Neuronal stem cell (in vitro differentiated cells): ENCODE results near the gene RAD17.

ENCODE experiments used
- DNase-seq: peaks from one replicate; pipeline ENCODE4 v3.0.0-alpha.2; 2013; ENCODE audit warnings: low spot score
- H2AFZ ChIP-seq: one replicate; pipeline ENCODE4 v1.6.1; 2013; ENCODE audit warnings: mild to moderate bottlenecking, low read length, inconsistent platforms
- H2AK5ac ChIP-seq: 2 replicates; pipeline ENCODE4 v1.6.1; 2013; ENCODE audit warnings: low read depth, mild to moderate bottlenecking, inconsistent platforms, low read length, moderate library complexity, mixed read lengths
- H2BK120ac ChIP-seq: 2 replicates; pipeline ENCODE4 v1.6.1; 2013; ENCODE audit warnings: low read depth, mild to moderate bottlenecking, inconsistent platforms, low read length, moderate library complexity, mixed read lengths
- H2BK12ac ChIP-seq: one replicate; pipeline ENCODE4 v1.6.1; 2013; ENCODE audit warnings: low read length, inconsistent platforms
- H2BK15ac ChIP-seq: 2 replicates; pipeline ENCODE4 v1.6.1; 2013; ENCODE audit warnings: mild to moderate bottlenecking, low read length, inconsistent platforms, mixed read lengths
- H2BK5ac ChIP-seq: one replicate; pipeline ENCODE4 v1.6.1; 2013; ENCODE audit warnings: inconsistent platforms, mild to moderate bottlenecking, low read length, moderate library complexity
- H3K14ac ChIP-seq: one replicate; pipeline ENCODE4 v1.6.1; 2013; ENCODE audit warnings: low read length, inconsistent platforms
- H3K18ac ChIP-seq: 2 replicates; pipeline ENCODE4 v1.6.1; 2013; ENCODE audit warnings: low read length, inconsistent platforms
- H3K23ac ChIP-seq: 2 replicates; pipeline ENCODE4 v1.6.1; 2013; ENCODE audit warnings: low read depth, mild to moderate bottlenecking, mixed read lengths, low read length, inconsistent platforms; ENCODE audit not compliant: poor library complexity
- H3K27ac ChIP-seq: replicated peaks from 3 replicates; pipeline ENCODE4 v1.5.1; 2013; ENCODE audit warnings: low read length, inconsistent platforms
- H3K27me3 ChIP-seq, 3 experiments: 2 replicates each; pipeline ENCODE4 v1.6.1; 2013; ENCODE audit warnings: low read length in 3 of 3, mild to moderate bottlenecking in 2 of 3, inconsistent platforms in 1 of 3, low read depth in 1 of 3, mixed read lengths in 1 of 3, moderate library complexity in 1 of 3; ENCODE audit not compliant: control insufficient read depth in 3 of 3, insufficient read depth in 3 of 3
- H3K36me3 ChIP-seq, 2 donors: replicated peaks in 1 of 2; 2 replicates each; pipeline ENCODE4 v1.6.1; 2013; ENCODE audit warnings: low read length in 2 of 2; ENCODE audit not compliant: control insufficient read depth in 2 of 2, insufficient read depth in 2 of 2
- H3K4ac ChIP-seq: 2 replicates; pipeline ENCODE4 v1.6.1; 2013; ENCODE audit warnings: inconsistent platforms, mild to moderate bottlenecking, low read length, moderate library complexity
- H3K4me1 ChIP-seq, 2 donors: 1 replicate in 1 of 2; 2 replicates in 1 of 2; pipeline ENCODE4 v1.6.1; 2013; ENCODE audit warnings: low read length in 2 of 2, low read depth in 1 of 2; ENCODE audit not compliant: control insufficient read depth in 2 of 2, insufficient read depth in 1 of 2
- H3K4me2 ChIP-seq: one replicate; pipeline ENCODE4 v1.6.1; 2013; ENCODE audit warnings: mild to moderate bottlenecking, low read length, inconsistent platforms; ENCODE audit not compliant: insufficient read depth, poor library complexity, severe bottlenecking
- H3K4me3 ChIP-seq, 2 donors: 2 replicates each; pipeline ENCODE4 v1.5.1; 2013; ENCODE audit warnings: low read length in 2 of 2, mild to moderate bottlenecking in 2 of 2, inconsistent platforms in 1 of 2, moderate library complexity in 1 of 2
- H3K79me1 ChIP-seq: one replicate; pipeline ENCODE4 v1.6.1; 2013; ENCODE audit warnings: low read depth, mild to moderate bottlenecking, inconsistent platforms, low read length, moderate library complexity
- H3K9ac ChIP-seq: one replicate; pipeline ENCODE4 v1.6.1; 2013; ENCODE audit warnings: mild to moderate bottlenecking, low read depth, low read length, inconsistent platforms; ENCODE audit not compliant: poor library complexity
- H3K9me3 ChIP-seq, 2 donors: replicated peaks in 1 of 2; 2 replicates each; pipeline versions ENCODE3 to v1.6.1; 2013; ENCODE audit warnings: low read length in 2 of 2, mild to moderate bottlenecking in 2 of 2, inconsistent platforms in 1 of 2, low read depth in 1 of 2, mixed read lengths in 1 of 2, moderate library complexity in 1 of 2; ENCODE audit not compliant: control insufficient read depth in 2 of 2, insufficient read depth in 1 of 2
- H4K8ac ChIP-seq: one replicate; pipeline ENCODE4 v1.6.1; 2013; ENCODE audit warnings: low read depth, mild to moderate bottlenecking, inconsistent platforms, low read length, moderate library complexity
- H4K91ac ChIP-seq: one replicate; pipeline ENCODE4 v1.6.1; 2013; ENCODE audit warnings: low read length, low read depth, mild to moderate bottlenecking, inconsistent platforms; ENCODE audit not compliant: poor library complexity
- WGBS, 2 donors: extraction: QIAGEN DNeasy Blood & Tissue Kit; methylation state at CpG; one replicate each; pipeline ENCODE4 v1.1.7; 2013; ENCODE audit warnings: missing lambda C conversion rate in 2 of 2, mixed read lengths in 1 of 2; ENCODE audit not compliant: insufficient read length in 2 of 2, insufficient replicate concordance in 1 of 2; ENCODE audit errors: extremely low coverage in 2 of 2; 5-methylcytosine and 5-hydroxymethylcytosine counted together

Gene RAD17

GRCh38 chr5:69378376-69378775 is 8.8 kb downstream of the RAD17 start:
- Histone ChIP-seq H2BK120ac (no peak overlapping the region), H4K91ac (no peak overlapping the region), H3K4me3 (no peak overlapping the region), H2AK5ac (no peak overlapping the region), H3K27ac (no peak overlapping the region), H2BK5ac (no peak overlapping the region), H3K23ac (no peak overlapping the region), H3K36me3 (peaks cover 7 to 89% of the 10 kb centered on the region in 2 donors), H3K18ac (no peak overlapping the region), H3K27me3 (no peaks in the 10 kb centered on the region), H2AFZ (no peak overlapping the region), H4K8ac (no peak overlapping the region), H3K9me3 (no peaks in the 10 kb centered on the region), H3K4me1 (no peaks in the 10 kb centered on the region), H3K79me1 (no peaks in the 10 kb centered on the region), H3K4me2 (no peak overlapping the region), H3K4ac (no peak overlapping the region), H3K14ac (no peak overlapping the region), H3K9ac (no peak overlapping the region), H2BK15ac (no peak overlapping the region), H2BK12ac (no peak overlapping the region)
- no peak for DNase-seq

GRCh38 chr5:69404659-69405330 is 35.2 kb downstream of the RAD17 start:
- Histone ChIP-seq H3K79me1 (no peaks in the 10 kb centered on the region), H3K4me1 (no peaks in the 10 kb centered on the region), H3K27ac (no peak overlapping the region), H3K23ac (no peak overlapping the region), H3K4me3 (no peak overlapping the region), H2BK120ac (no peak overlapping the region), H4K91ac (no peak overlapping the region), H2AK5ac (no peak overlapping the region), H3K9ac (no peak overlapping the region), H4K8ac (no peak overlapping the region), H2BK5ac (no peak overlapping the region), H3K18ac (no peak overlapping the region), H3K9me3 (no peaks in the 10 kb centered on the region), H3K27me3 (no peaks in the 10 kb centered on the region), H3K36me3 (peaks cover 0 to 83% of the 10 kb centered on the region in 2 donors), H2BK12ac (no peak overlapping the region), H2AFZ (no peak overlapping the region), H3K14ac (no peak overlapping the region), H2BK15ac (no peak overlapping the region), H3K4me2 (no peak overlapping the region), H3K4ac (no peak overlapping the region)
- no CpG with 5 or more reads among the region's 15 CpGs for whole genome bisulfite sequencing, 2 donors
- no peak for DNase-seq

- Histone ChIP-seq H4K91ac (no peak within 1 kb of the TSS), H2AK5ac (peak within 1 kb of the TSS; percentile 41), H3K4me2 (peak within 1 kb of the TSS; percentile 88), H4K8ac (no peak within 1 kb of the TSS), H3K4me1 (peaks cover 0 to 2% of the 10 kb centered on the region in 2 donors), H3K14ac (no peak within 1 kb of the TSS), H3K23ac (peak within 1 kb of the TSS; percentile 80), H3K18ac (peak within 1 kb of the TSS; percentile 90), H3K9me3 (no peaks in the 10 kb centered on the region), H3K4me3 (peak within 1 kb of the TSS in 1 of 2 donors; percentile 88), H2BK15ac (no peak within 1 kb of the TSS), H3K9ac (peak within 1 kb of the TSS; percentile 68), H2BK12ac (no peak within 1 kb of the TSS), H2AFZ (no peak within 1 kb of the TSS), H3K36me3 (peaks cover 5 to 57% of the 10 kb centered on the region in 2 donors), H2BK120ac (peak within 1 kb of the TSS; percentile 47), H3K27ac (no peak within 1 kb of the TSS), H3K4ac (no peak within 1 kb of the TSS), H2BK5ac (peak within 1 kb of the TSS; percentile 45), H3K79me1 (no peaks in the 10 kb centered on the region), H3K27me3 (peaks cover 0 to 4% (median 0%) of the 10 kb centered on the region in 3 experiments)
- WGBS, 2 donors = no CpG with 5 or more reads among the region's 78 CpGs
- DNase-seq = peak; percentile 47
These were observed 45.4 kb downstream of the RAD17 start, which contains the start of gene MARVELD2 for GRCh38 chr5:69414885-69415583. Gene MARVELD2 (plus strand): TSS chr5:69415116. CDS start chr5:69419386, 4,270 bp downstream.

- H2BK15ac ChIP-seq = no peak overlapping the region
- H3K14ac ChIP-seq = no peak overlapping the region
- H2BK12ac ChIP-seq = no peak overlapping the region
- WGBS, 2 donors = no CpG with 5 or more reads among the region's 18 CpGs
- peak; percentile 6 for DNase-seq
- no peaks in the 10 kb centered on the region for H3K9me3 ChIP-seq
- H3K36me3 ChIP-seq = peaks cover 5 to 52% of the 10 kb centered on the region in 2 donors
- no peak overlapping the region for H4K91ac ChIP-seq
- H4K8ac ChIP-seq = no peak overlapping the region
- no peak overlapping the region for H3K23ac ChIP-seq
- H3K27ac ChIP-seq = no peak overlapping the region
- H3K18ac ChIP-seq = peak overlapping the region; percentile 90
- H2BK5ac ChIP-seq = peak overlapping the region; percentile 45
- H3K4me2 ChIP-seq = peak overlapping the region; percentile 88
- H3K79me1 ChIP-seq = no peaks in the 10 kb centered on the region
- peak overlapping the region; percentile 41 for H2AK5ac ChIP-seq
- H3K4me3 ChIP-seq = peak overlapping the region in 1 of 2 donors; percentile 88
- H3K4me1 ChIP-seq = peaks cover 0 to 2% of the 10 kb centered on the region in 2 donors
- H3K27me3 ChIP-seq = peaks cover 0 to 4% (median 0%) of the 10 kb centered on the region in 3 experiments
- no peak overlapping the region for H3K4ac ChIP-seq
- H2BK120ac ChIP-seq = peak overlapping the region; percentile 47
- no peak overlapping the region for H2AFZ ChIP-seq
- no peak overlapping the region for H3K9ac ChIP-seq
These were observed 46.0 kb downstream of the RAD17 start for GRCh38 chr5:69415584-69415958.
